Right atrium auricular region (tissue), 2 donors: Measurements from ENCODE around the gene SYT1. TPM values are rescaled to one million over a fixed set of nuclear protein-coding genes. Genes with fewer than 3 reads are reported as not detected.
A peak's percentile ranks its signal among the peaks of the same experiment; 100 is the strongest.

ENCODE experiments used
- DNase-seq: peaks from one replicate; pipeline ENCODE4 v3.0.0-alpha.2; 2019; ENCODE audit warnings: low spot score
- H3K27ac ChIP-seq, 2 donors: fragments of 200-600 bp; sonication (generic); 1 replicate in 1 of 2; 2 replicates in 1 of 2; pipeline ENCODE4 v1.5.1; 2016 to 2019
- H3K27me3 ChIP-seq, 2 donors: fragments of 200-600 bp; sonication (generic); one replicate each; pipeline versions ENCODE4 v1.5.1 to v1.6.0; 2017 to 2019
- H3K36me3 ChIP-seq: fragments of 200-600 bp; sonication (generic); one replicate; pipeline ENCODE4 v1.5.1; 2016
- H3K4me1 ChIP-seq, 2 donors: fragments of 200-600 bp; sonication (generic); one replicate each; pipeline versions ENCODE4 v1.5.1 to v1.6.0; 2017 to 2019
- H3K4me3 ChIP-seq, 2 donors: fragments of 200-600 bp; sonication (generic); 1 replicate in 1 of 2; 2 replicates in 1 of 2; pipeline ENCODE4 v1.5.1; 2017 to 2019; ENCODE audit warnings: mild to moderate bottlenecking in 1 of 2, moderate library complexity in 1 of 2
- H3K9me3 ChIP-seq, 2 donors: fragments of 200-600 bp; sonication (generic); one replicate each; pipeline ENCODE4 v1.5.1; 2019
- total RNA-seq, 2 donors: library from RNA; depleted of rRNA; stranded (reverse); fragments of >200 nt; gene quantifications; one replicate each; pipeline ENCODE4 v1.1.0, GENCODE V29; 2016
- TF ChIP-seq, protein P1 (sequence below), 2 donors: fragments of 200-600 bp; sonication (generic); IDR thresholded peaks; one replicate each; pipeline ENCODE4 v1.5.1; 2019; ENCODE audit warnings: antibody characterized with exemption in 2 of 2

SYT1 gene
- total RNA-seq, 2 donors from 2014 or later = 0.16 TPM; not detected in 1

DNA sequence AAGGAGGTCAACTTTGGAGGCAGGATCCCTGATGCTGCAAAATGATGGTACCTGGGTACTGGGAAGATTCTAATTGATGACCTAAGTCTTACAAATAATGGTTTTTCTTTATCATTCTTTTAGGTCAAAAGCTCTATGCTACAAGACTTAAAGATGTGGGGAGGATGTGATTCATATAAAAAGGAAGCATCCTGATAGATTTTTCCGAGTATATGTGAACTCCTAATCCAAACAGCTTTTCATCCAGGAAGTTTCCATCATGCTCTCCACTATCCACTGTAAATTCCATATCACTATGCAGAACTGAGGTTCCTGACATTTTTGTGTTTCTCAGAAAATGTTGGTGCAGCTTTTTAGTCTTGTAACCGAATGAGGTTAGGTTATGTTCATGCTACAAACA lies 533.0 kb downstream of the SYT1 start:
- Histone ChIP-seq H3K36me3 (no peaks in the 10 kb centered on the region), H3K4me3 (no peak overlapping the region), H3K27ac (no peak overlapping the region), H3K27me3 (no peaks in the 10 kb centered on the region), H3K9me3 (no peaks in the 10 kb centered on the region), H3K4me1 (no peaks in the 10 kb centered on the region)
- no peak for DNase-seq
- TF ChIP-seq, protein P1, sequence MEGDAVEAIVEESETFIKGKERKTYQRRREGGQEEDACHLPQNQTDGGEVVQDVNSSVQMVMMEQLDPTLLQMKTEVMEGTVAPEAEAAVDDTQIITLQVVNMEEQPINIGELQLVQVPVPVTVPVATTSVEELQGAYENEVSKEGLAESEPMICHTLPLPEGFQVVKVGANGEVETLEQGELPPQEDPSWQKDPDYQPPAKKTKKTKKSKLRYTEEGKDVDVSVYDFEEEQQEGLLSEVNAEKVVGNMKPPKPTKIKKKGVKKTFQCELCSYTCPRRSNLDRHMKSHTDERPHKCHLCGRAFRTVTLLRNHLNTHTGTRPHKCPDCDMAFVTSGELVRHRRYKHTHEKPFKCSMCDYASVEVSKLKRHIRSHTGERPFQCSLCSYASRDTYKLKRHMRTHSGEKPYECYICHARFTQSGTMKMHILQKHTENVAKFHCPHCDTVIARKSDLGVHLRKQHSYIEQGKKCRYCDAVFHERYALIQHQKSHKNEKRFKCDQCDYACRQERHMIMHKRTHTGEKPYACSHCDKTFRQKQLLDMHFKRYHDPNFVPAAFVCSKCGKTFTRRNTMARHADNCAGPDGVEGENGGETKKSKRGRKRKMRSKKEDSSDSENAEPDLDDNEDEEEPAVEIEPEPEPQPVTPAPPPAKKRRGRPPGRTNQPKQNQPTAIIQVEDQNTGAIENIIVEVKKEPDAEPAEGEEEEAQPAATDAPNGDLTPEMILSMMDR (IDR thresholded peaks at IDR 0.05) = no peak

GRCh38 chr12:79400481-79400880 lies 535.9 kb downstream of the SYT1 start:
- Histone ChIP-seq H3K36me3 (no peaks in the 10 kb centered on the region), H3K9me3 (no peaks in the 10 kb centered on the region), H3K4me3 (no peak overlapping the region), H3K27me3 (no peaks in the 10 kb centered on the region), H3K4me1 (no peaks in the 10 kb centered on the region), H3K27ac (no peak overlapping the region)
- DNase-seq = no peak
- TF ChIP-seq, protein P1 (IDR thresholded peaks at IDR 0.05) = no peak

- Histone ChIP-seq H3K27me3 (no peaks in the 10 kb centered on the region), H3K27ac (no peak overlapping the region), H3K4me3 (no peak overlapping the region), H3K9me3 (no peaks in the 10 kb centered on the region), H3K4me1 (no peaks in the 10 kb centered on the region), H3K36me3 (no peaks in the 10 kb centered on the region)
- no peak for DNase-seq
- TF ChIP-seq, protein P1 (IDR thresholded peaks at IDR 0.05) = no peak
Measured at GRCh38 chr12:79402606-79403005, 538.0 kb downstream of the SYT1 start.

GRCh38 chr12:79406993-79407392 lies 542.4 kb downstream of the SYT1 start:
- Histone ChIP-seq H3K4me1 (peaks cover 0 to 3% of the 10 kb centered on the region in 2 donors), H3K27me3 (no peaks in the 10 kb centered on the region), H3K9me3 (no peaks in the 10 kb centered on the region), H3K27ac (no peak overlapping the region), H3K36me3 (no peaks in the 10 kb centered on the region), H3K4me3 (no peak overlapping the region)
- DNase-seq = no peak
- TF ChIP-seq, protein P1 (IDR thresholded peaks at IDR 0.05) = no peak

DNA sequence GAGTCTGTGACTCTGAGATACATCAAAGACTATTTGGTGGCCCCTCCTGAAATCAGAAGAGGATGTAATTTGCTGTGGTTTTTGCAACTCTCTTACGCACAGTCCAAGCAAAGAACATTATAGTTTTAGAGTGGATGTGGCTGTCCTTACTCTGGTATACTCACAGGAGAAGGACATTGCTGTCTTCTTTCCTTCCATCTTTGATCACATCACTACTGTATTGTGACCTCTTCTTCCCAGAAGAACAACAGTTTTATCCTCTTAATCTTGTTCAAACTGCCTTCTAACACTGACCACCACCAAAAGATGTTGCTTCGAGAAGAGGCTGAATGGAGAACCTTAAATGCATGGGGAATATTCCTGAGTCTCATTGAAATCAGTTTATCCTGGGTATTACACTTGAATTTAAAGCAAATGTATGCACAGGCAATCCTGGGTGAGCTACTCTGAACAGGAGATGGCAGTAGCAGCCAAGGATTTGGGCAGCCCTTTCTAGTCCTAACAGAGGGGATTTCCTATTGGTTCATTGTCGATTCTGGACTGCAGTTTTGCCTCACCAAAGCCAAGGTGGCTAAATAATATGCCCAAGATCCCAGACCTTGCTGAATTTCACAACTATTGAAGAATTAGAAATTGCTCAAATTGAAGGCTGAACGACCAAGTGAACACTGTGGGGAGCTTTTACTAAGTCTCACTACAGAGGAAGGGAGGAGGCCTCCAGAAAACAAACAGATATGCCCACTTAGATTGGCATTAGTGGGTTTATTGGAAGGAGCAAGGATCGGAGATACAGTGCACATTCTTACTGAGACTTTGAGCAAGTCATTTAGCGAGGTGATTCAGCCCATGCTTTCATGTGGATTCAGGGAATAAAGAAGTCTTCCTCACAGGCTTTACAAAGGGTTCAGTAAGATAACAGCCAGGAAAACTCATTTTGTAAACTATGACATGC lies 543.4 kb downstream of the SYT1 start:
- TF ChIP-seq, protein P1 (IDR thresholded peaks at IDR 0.05) = peak; percentile 15 to 69

More for the DNA sequence above, 543.4 kb downstream of the SYT1 start:
- no peaks in the 10 kb centered on the region for H3K9me3 ChIP-seq
- no peaks in the 10 kb centered on the region for H3K36me3 ChIP-seq
- H3K4me3 ChIP-seq = no peak overlapping the region
- no peaks in the 10 kb centered on the region for H3K27me3 ChIP-seq
- no peak overlapping the region for H3K27ac ChIP-seq
- DNase-seq = no peak
- peaks cover 0 to 3% of the 10 kb centered on the region in 2 donors for H3K4me1 ChIP-seq
